Adrenal gland (tissue), 12 donors: Measurements from ENCODE around the gene ADNP2. TPM values are rescaled to one million over a fixed set of nuclear protein-coding genes. Genes with fewer than 3 reads are reported as not detected.

Source experiments
- DNase-seq, 7 donors: peaks; one replicate each; pipeline ENCODE4 v3.0.0-alpha.2; 2019 to 2020
- H3K27ac ChIP-seq, 5 donors: fragments of 200-600 bp; sonication (generic) in 4 of 5; 1 replicate in 3 of 5; 2 replicates in 2 of 5; pipeline versions ENCODE4 v1.5.1 to v1.8.0; 2016 to 2020; ENCODE audit warnings: mild to moderate bottlenecking in 1 of 5
- H3K27me3 ChIP-seq: fragments of 200-600 bp; 2 replicates; pipeline ENCODE4 v1.8.0; 2021
- H3K36me3 ChIP-seq, 2 donors: fragments of 200-600 bp; replicated peaks in 1 of 2; 1 replicate in 1 of 2; 2 replicates in 1 of 2; pipeline versions ENCODE4 v1.5.1 to v1.8.0; 2018 to 2022
- H3K4me1 ChIP-seq, 2 donors: fragments of 200-600 bp; replicated peaks in 1 of 2; 1 replicate in 1 of 2; 2 replicates in 1 of 2; pipeline versions ENCODE4 v1.5.1 to v1.8.0; 2018 to 2021
- H3K4me3 ChIP-seq, 4 donors: fragments of 200-600 bp; sonication (generic) in 3 of 4; one replicate each; pipeline ENCODE4 v1.5.1; 2016 to 2018
- H3K9me3 ChIP-seq, 3 donors: fragments of 200-600 bp; sonication (generic) in 1 of 3; replicated peaks in 1 of 3; 1 replicate in 2 of 3; 2 replicates in 1 of 3; pipeline versions ENCODE4 v1.5.1 to v1.8.0; 2016 to 2021
- POLR2A ChIP-seq, 2 donors: fragments of 450-650 bp; IDR thresholded peaks; one replicate each; pipeline ENCODE4 v1.6.1; 2017; ENCODE audit warnings: antibody characterized with exemption in 2 of 2, mild to moderate bottlenecking in 2 of 2, moderate library complexity in 1 of 2
- WGBS, 4 donors: extraction: QIAGEN DNeasy Blood & Tissue Kit in 2 of 4; methylation state at CpG; one replicate each; pipeline versions ENCODE4 v1.1.5 to v1.1.7; 2013 to 2017; 5-methylcytosine and 5-hydroxymethylcytosine counted together
- intact Hi-C, 2 donors: fragments of 100-400 bp; cut with DNase I; formaldehyde crosslinking; loops; one replicate each; pipeline versions ENCODE4 v1.14.1 to v1.15.0; 2022 to 2023
- polyA plus RNA-seq, 3 donors: library from polyadenylated mRNA; stranded (reverse); fragments of 200-250 nt in 2 of 3; fragments of 350-450 nt in 1 of 3; fragmentation: Illumina TruSeq in 1 of 3; extraction: RNeasy Lipid Tissue Mini Kit (QIAGEN cat#74804) in 1 of 3; gene quantifications; one replicate each; pipeline ENCODE4 v1.2.3, GENCODE V29; 2013 to 2014
- total RNA-seq, 9 donors: library from RNA; depleted of rRNA in 4 of 9; stranded (reverse); fragments of >200 nt in 4 of 9; fragments of 120-200 nt in 1 of 9; fragmentation: NEBNext Ultra II Directional in 1 of 9; extraction: Animal tissue kit (Norgen Biotek cat#: 25700) in 1 of 9; gene quantifications; one replicate each; pipeline versions ENCODE4 v1.1.0 to v1.2.4, GENCODE V29; 2013 to 2023
- TF ChIP-seq, protein P1 (sequence below), 6 experiments: fragments of 450-650 bp in 4 of 6; fragments of 200-600 bp in 2 of 6; sonication (generic) in 1 of 6; IDR thresholded peaks; 1 replicate in 5 of 6; 2 replicates in 1 of 6; pipeline versions ENCODE4 v1.5.1 to v1.8.0; 2016 to 2021; ENCODE audit warnings: antibody characterized with exemption in 6 of 6, mild to moderate bottlenecking in 2 of 6, moderate library complexity in 1 of 6
- donor health status: healthy with polysubstance abuse.
- donor health status: Bipolar disorder and iron deficiency.
- donor health status: DM: yes; HTN: yes; CAD: no.
- donor health status: DM: no; HTN: no; CAD: no.
- donor health status: DM: no; HTN: no; CAD: no.
- donor health status: DM: yes; HTN: yes; CAD: no.

Gene ADNP2
- total and polyA plus RNA-seq, 12 donors, result 4.7 to 18.3 (median 10.7) TPM

- Histone ChIP-seq H3K4me1 (peaks cover 0 to 8% of the 10 kb centered on the region in 2 donors), H3K4me3 (no peak overlapping the region), H3K27me3 (no peaks in the 10 kb centered on the region), H3K27ac (no peak overlapping the region), H3K36me3 (no peaks in the 10 kb centered on the region), H3K9me3 (peaks cover 0 to 5% (median 0%) of the 10 kb centered on the region in 3 donors)
- no peak for TF ChIP-seq POLR2A (IDR thresholded peaks at IDR 0.05)
- TF ChIP-seq, protein P1, sequence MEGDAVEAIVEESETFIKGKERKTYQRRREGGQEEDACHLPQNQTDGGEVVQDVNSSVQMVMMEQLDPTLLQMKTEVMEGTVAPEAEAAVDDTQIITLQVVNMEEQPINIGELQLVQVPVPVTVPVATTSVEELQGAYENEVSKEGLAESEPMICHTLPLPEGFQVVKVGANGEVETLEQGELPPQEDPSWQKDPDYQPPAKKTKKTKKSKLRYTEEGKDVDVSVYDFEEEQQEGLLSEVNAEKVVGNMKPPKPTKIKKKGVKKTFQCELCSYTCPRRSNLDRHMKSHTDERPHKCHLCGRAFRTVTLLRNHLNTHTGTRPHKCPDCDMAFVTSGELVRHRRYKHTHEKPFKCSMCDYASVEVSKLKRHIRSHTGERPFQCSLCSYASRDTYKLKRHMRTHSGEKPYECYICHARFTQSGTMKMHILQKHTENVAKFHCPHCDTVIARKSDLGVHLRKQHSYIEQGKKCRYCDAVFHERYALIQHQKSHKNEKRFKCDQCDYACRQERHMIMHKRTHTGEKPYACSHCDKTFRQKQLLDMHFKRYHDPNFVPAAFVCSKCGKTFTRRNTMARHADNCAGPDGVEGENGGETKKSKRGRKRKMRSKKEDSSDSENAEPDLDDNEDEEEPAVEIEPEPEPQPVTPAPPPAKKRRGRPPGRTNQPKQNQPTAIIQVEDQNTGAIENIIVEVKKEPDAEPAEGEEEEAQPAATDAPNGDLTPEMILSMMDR (IDR thresholded peaks at IDR 0.05), result no peak
- intact Hi-C loops, result no loop called here
- DNase-seq, result no peak
- 76 to 82% (median 80%) methylated on average over 12 to 13 of the region's 13 CpGs for WGBS, 4 donors
These were observed 58.9 kb downstream of the ADNP2 start for GRCh38 chr18:80167931-80168330.

DNA sequence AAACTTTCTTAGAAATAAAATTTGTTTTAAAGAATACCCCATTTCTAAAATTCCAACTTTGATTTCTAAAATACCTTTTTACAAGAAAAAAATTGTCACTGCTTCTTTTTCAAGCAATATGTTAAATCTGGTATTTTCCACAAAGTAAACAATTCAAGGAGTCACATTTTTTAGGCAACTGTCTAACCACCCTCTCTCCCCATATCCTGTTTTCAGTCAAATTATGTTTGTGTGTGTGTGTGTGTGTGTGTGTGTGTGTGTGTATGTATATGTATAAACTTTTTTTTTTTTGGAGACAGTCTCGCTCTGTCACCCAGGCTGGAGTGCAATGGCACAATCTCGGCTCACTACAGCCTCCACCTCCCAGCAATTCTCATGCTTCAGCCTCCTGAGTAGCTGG is 59.3 kb downstream of the ADNP2 start:
- intact Hi-C loops, result no loop called here
- no peak for TF ChIP-seq POLR2A (IDR thresholded peaks at IDR 0.05)
- TF ChIP-seq, protein P1 (IDR thresholded peaks at IDR 0.05), result no peak

GRCh38 chr18:80168982-80169381 is 59.9 kb downstream of the ADNP2 start:
- Histone ChIP-seq H3K9me3 (peaks cover 0 to 5% (median 0%) of the 10 kb centered on the region in 3 donors), H3K4me1 (peaks cover 0 to 8% of the 10 kb centered on the region in 2 donors), H3K27ac (no peak overlapping the region), H3K4me3 (no peak overlapping the region), H3K36me3 (no peaks in the 10 kb centered on the region), H3K27me3 (no peaks in the 10 kb centered on the region)
- 84 to 92% (median 89%) methylated on average over 11 to 15 of the region's 15 CpGs for WGBS, 4 donors
- no peak for DNase-seq
- no peak for TF ChIP-seq POLR2A (IDR thresholded peaks at IDR 0.05)
- TF ChIP-seq, protein P1 (IDR thresholded peaks at IDR 0.05), result no peak
- intact Hi-C loops, result no loop called here

More for the DNA sequence above, 59.3 kb downstream of the ADNP2 start:
- Histone ChIP-seq H3K4me1 (peaks cover 0 to 8% of the 10 kb centered on the region in 2 donors), H3K27me3 (no peaks in the 10 kb centered on the region), H3K9me3 (peaks cover 0 to 5% (median 0%) of the 10 kb centered on the region in 3 donors), H3K4me3 (no peak overlapping the region), H3K36me3 (no peaks in the 10 kb centered on the region), H3K27ac (no peak overlapping the region)
- WGBS, 4 donors, result 89 to 92% (median 91%) methylated on average over 2 of the region's 2 CpGs
- DNase-seq, result no peak

- no peak overlapping the region for H3K4me3 ChIP-seq
- no peaks in the 10 kb centered on the region for H3K27me3 ChIP-seq
- intact Hi-C loops, result no loop called here
- TF ChIP-seq POLR2A (IDR thresholded peaks at IDR 0.05), result no peak
- TF ChIP-seq, protein P1 (IDR thresholded peaks at IDR 0.05), result no peak
- H3K9me3 ChIP-seq, result peaks cover 0 to 5% (median 0%) of the 10 kb centered on the region in 3 donors
- H3K27ac ChIP-seq, result no peak overlapping the region
- WGBS, 4 donors, result 89 to 94% (median 91%) methylated on average over 17 of the region's 17 CpGs
- peaks cover 0 to 8% of the 10 kb centered on the region in 2 donors for H3K4me1 ChIP-seq
- no peak for DNase-seq
- H3K36me3 ChIP-seq, result no peaks in the 10 kb centered on the region
These were observed 60.5 kb downstream of the ADNP2 start for GRCh38 chr18:80169607-80170006.
